ENCODE measurements around the gene RFX5.

RFX5 gene

GRCh38 chr1:151315565-151316235, 31.4 kb downstream of the RFX5 start:
- no peak for DNase-seq

GRCh38 chr1:151314137-151314875, 32.7 kb downstream of the RFX5 start:
- DNase-seq: no peak

DNA sequence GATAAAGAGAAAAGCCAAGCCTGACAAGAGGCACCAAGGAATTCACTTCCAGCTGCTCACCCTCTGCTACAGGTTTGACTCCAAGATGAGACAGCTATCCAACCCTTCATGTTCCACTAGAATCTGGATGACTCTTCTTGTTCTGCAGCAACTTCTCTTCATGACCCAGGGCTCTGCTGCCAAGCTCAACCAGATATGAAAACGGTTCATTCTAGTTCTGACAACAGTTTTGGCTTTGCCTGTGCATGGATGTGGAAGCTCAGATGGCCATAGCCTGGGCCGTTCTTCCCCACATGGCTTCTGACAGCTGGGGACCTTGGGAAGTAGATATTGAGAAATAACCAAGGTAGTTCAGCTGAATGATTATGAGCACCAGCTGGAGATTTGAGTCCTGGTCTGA, 33.6 kb downstream of the RFX5 start:
- no peak for DNase-seq

DNA sequence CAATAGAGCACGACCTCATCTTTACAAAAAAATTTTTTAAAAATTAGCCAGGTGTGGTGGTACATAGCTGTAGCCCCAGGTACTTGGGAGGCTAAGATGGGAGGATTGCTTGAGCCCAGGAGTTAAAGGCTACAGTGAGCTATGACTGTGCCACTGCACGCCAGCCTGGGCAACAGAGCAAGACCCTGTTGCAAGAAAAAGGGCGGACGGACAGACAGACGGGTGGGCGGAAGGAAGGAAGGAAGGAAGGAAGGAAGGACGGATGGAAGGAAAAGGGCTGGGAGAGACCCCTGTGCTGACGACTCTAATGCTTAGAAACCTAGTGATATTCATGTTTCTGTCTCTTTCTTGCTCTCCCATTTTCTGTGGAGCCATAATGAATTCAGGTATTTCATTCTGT, 34.2 kb downstream of the RFX5 start:
- no peak for DNase-seq

- no peak for DNase-seq
These were observed 34.6 kb downstream of the RFX5 start for GRCh38 chr1:151312411-151312810.

GRCh38 chr1:151311589-151312331, 35.3 kb downstream of the RFX5 start:
- DNase-seq: no peak

DNA sequence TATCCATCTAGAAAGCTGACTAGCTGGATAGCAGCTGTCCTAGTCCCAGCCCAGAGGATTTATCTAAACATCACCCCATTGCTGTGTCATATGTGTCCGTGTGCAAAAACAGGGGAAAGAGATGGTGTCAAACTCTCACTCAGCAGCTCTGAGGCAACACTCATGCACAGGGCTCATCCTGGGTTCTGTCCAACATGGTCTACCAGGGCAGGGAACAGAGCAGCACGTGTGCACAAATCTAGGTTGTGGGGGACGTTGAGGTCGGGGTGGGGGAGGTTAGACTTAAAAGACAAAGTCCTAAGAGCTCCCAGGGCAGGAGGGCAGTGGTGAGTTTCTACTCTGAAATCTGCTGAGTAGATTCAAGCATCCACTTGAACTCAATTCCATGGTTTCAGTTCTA, 36.0 kb downstream of the RFX5 start:
- DNase-seq: no peak

- DNase-seq: no peak
These were observed 37.2 kb downstream of the RFX5 start for GRCh38 chr1:151309811-151310323.

DNA sequence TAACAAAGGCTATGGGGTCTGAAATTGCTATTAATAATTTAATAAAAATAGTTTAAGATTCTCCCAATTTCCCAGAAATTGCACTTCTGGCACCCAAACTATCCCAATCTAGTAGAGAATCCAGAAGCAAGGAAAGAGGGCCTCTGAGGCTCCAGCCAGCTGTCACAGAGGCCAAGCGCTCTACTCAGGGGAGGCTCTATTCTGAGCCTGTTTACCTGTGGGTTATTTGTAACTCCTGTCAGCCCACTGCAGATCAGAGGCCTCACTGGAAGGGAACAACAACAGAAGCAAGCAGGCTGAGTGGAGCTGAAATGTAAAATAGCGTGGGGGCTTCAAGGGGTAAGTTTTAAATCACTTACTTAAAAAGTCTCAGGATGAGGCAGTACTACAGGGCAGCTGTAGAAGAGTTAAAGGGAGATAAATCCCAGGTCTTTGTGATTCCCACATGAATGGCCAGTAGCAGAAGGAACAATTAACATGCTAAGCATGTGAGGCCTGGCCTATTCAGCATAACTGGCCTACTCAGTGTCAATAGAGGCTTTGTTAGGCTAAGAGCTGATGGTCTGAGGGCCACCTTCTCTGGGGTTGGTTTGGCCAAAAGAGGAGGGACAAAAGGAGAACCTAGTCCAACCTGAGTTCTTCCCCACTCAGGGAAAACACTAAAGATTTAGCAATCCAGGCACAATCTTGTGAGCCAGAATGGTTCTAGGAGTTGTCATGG, 52.1 kb downstream of the RFX5 start:
- no peak for DNase-seq

DNA sequence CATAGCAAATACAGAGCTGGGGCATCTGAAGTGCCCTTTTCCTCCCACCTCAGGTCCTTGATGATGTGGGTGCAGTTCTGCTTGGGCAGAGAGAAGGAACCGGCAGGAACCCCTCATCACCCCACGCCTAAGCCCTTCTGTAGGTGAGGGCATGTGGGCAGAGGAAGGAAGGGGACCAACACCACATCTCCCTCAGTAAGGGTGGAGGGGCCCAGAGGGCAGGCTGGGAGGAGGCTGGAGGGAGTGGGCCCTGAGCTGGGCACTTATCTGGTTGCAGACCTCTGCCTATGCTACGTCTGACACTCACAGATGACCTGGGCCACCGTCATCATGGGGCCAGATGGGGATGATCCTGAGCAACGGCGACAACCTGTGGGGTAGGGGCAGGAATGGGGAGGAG, 54.0 kb downstream of the RFX5 start:
- DNase-seq: no peak

DNA sequence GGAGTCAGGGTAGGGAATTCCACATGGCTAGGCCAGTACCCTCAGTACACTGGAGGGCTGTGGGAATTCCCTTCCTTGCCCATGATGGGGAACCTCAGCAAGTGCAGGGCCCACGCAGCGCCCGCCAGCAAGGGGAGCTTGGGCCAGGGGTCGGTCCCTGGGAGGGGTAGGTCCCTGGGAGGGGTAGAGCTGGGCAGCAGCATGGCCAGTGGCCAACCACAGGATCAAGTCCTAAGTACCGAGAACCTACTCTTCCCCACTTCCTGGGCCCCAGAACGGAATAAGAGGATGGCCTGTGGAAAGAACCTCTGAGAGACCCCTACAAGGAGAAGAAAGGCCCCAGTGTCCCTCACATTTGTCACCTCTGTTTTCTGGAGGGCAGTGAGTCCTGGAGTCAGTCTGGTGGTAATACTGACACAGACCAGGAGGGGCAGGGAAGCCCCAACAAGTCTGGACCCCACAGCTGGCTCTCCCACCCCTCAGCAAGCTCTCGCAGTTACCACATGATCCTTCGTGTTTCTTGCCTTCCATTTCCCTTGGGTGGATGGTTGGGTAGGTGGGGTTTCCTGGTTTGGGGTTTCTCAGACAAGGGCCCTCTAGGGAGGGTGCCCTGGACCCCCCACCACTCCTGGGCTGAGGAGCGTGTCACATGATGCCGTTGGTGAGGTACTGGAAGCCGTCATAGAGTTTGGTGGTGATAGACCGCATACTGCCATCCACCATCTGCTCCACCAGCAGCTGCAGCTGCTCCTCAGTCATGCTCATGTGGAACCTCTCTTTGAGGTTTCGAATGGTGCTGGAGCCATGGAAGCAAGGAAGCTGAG, 54.6 kb downstream of the RFX5 start:
- DNase-seq: no peak

- no peak for DNase-seq
These were observed 56.2 kb downstream of the RFX5 start for GRCh38 chr1:151290709-151291303.

Data from NCI-H510A treated with DMSO at 0.1 percent for 48 hours (cell line).